Measurements from ENCODE around the gene USP28.
"Not testable (repeated sequence)": the region's sequence is repeated elsewhere in the genome, so short reads cannot be mapped to it uniquely, and the experiment has no call there.

Gene USP28

DNA sequence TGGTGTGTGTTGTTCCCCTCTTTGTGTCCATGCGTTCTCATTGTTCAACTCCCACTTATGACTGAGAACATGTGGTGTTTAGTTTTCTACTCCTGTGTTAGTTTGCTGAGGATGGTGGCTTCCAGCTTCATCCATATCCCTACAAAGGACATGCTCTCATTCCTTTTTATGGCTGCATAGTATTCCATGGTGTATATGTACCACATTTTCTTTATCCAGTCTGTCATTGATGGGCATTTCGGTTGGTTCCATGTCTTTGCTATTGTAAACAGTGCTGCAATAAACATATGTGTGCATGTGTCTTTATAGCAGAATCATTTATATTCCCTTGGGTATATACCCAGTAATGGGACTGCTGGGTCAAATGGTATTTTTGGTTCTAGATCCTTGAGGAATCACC lies 112.3 kb downstream of the USP28 start:
- DNase-seq: not testable (repeated sequence)

DNA sequence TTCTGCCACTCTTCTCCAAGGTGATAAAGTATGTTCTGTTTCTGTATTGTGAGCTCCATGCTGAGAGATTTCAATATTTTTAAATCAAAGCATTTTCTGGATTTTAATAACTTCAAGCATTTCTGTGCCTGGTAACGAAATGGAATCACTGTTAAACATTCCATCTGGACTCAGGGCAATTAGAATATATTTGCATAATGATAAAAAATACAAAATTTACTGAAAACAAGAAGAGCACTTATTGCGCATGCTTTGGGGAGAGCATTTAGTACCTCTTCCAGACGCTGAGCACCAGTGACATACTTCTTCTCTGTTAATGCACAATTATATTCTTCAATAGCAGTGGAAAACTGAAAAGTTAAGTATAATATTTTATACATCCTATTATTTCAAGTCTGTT lies 115.1 kb downstream of the USP28 start:
- DNase-seq: no peak

DNA sequence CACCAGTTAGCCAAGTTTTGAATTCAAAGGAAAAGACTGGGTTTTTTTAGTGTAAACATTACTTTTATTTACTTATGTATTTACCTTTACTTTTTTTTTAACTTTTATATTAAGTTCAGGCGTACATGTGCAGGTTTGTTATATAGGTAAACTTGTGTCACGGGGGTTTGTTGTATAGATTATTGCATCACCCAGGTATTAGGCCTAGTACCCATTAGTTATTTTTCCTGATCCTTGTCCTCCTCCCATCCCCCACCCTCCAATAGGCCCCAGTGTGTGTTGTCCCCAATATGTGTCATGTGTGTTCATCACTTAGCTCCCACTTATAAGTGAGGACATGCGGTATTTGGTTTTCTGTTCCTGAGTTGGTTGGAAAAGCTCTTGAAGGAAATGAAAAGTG lies 122.4 kb downstream of the USP28 start:
- DNase-seq: no peak

All from T-helper 1 cell (primary cell).